SK-N-MC (cell line): ENCODE results near the gene GPC5.

Source experiments
- EZH2 ChIP-seq: fragments of 200-600 bp; sonication (generic); IDR thresholded peaks from one replicate; pipeline ENCODE4 v1.6.1; 2017; ENCODE audit warnings: antibody characterized with exemption
- POLR2AphosphoS5 ChIP-seq: IDR thresholded peaks from 2 replicates; pipeline ENCODE4 v1.6.1; 2012; ENCODE audit warnings: mild to moderate bottlenecking, low read depth, low read length, borderline replicate concordance

GRCh38 chr13:91893040-91893439, 494.6 kb downstream of the GPC5 start:
- TF ChIP-seq EZH2: no peak
- TF ChIP-seq POLR2AphosphoS5: no peak
